Gastrocnemius medialis (tissue), 4 donors: ENCODE data around the gene GMNN.

Experiments used
- CTCF ChIP-seq, 5 experiments: fragments of 450-650 bp in 3 of 5; fragments of 200-600 bp in 2 of 5; sonication (generic) in 2 of 5; IDR thresholded peaks in 4 of 5; conservative IDR thresholded peaks in 1 of 5; 1 replicate in 4 of 5; 2 replicates in 1 of 5; pipeline ENCODE4 v1.5.1; 2016 to 2019; ENCODE audit warnings: antibody characterized with exemption in 5 of 5, mild to moderate bottlenecking in 3 of 5, moderate library complexity in 3 of 5
- POLR2A ChIP-seq, 2 donors: fragments of 450-650 bp; IDR thresholded peaks; one replicate each; pipeline ENCODE4 v1.6.1; 2017; ENCODE audit warnings: antibody characterized with exemption in 2 of 2, mild to moderate bottlenecking in 2 of 2, moderate library complexity in 2 of 2

- no peak for TF ChIP-seq POLR2A (IDR thresholded peaks at IDR 0.05)
- no peak for TF ChIP-seq CTCF (IDR thresholded peaks at IDR 0.05 in 4 of 5, conservative IDR thresholded peaks at IDR 0.05 in 1 of 5)
Measured at GRCh38 chr6:24760210-24760609, 14.5 kb upstream of the GMNN start.
